ENCODE data around the gene DFFB.
A peak's percentile ranks its signal among the peaks of the same experiment; 100 is the strongest.

Gene DFFB

GRCh38 chr1:3922201-3922725, 65.0 kb downstream of the DFFB start:
- Histone ChIP-seq H3K4me2 (ENCODE audit: insufficient read depth, low read length, poor library complexity, severe bottlenecking) (no peak overlapping the region), H3K4me3 (ENCODE audit: low read length in 2 of 2) (no peak overlapping the region), H2BK5ac (ENCODE audit: low read length) (no peak overlapping the region), H2BK120ac (ENCODE audit: low read depth, low read length) (no peak overlapping the region), H2AFZ (ENCODE audit: low read length) (no peak overlapping the region), H3K4ac (ENCODE audit: low read length) (no peak overlapping the region), H3K14ac (ENCODE audit: low read length) (no peak overlapping the region), H3K36me3 (replicated peaks in 1 of 2; ENCODE audit: control insufficient read depth in 2 of 2, insufficient read depth in 2 of 2, low read length in 2 of 2) (no peaks in the 10 kb centered on the region), H3K9ac (ENCODE audit: low read depth, low read length, poor library complexity) (no peak overlapping the region), H3K79me1 (ENCODE audit: low read depth, low read length) (peaks cover 2% of the 10 kb centered on the region), H3K18ac (ENCODE audit: low read length) (no peak overlapping the region), H3K27me3 (ENCODE audit: control insufficient read depth in 3 of 3, insufficient read depth in 3 of 3, low read depth in 1 of 3, low read length in 3 of 3) (peaks cover 0 to 45% (median 0%) of the 10 kb centered on the region in 3 experiments), H2BK12ac (ENCODE audit: low read length) (no peak overlapping the region), H3K9me3 (replicated peaks in 1 of 2; ENCODE audit: control insufficient read depth in 2 of 2, insufficient read depth in 1 of 2, low read depth in 1 of 2, low read length in 2 of 2) (peaks cover 0 to 3% of the 10 kb centered on the region in 2 donors), H2BK15ac (ENCODE audit: low read length) (no peak overlapping the region), H4K8ac (ENCODE audit: low read depth, low read length) (no peak overlapping the region), H2AK5ac (ENCODE audit: low read depth, low read length) (no peak overlapping the region), H3K4me1 (ENCODE audit: control insufficient read depth in 2 of 2, insufficient read depth in 1 of 2, low read depth in 1 of 2, low read length in 2 of 2) (peaks cover 0 to 11% of the 10 kb centered on the region in 2 donors), H4K91ac (ENCODE audit: low read depth, low read length, poor library complexity) (no peak overlapping the region), H3K27ac (replicated peaks; ENCODE audit: low read length) (no peak overlapping the region), H3K23ac (ENCODE audit: low read depth, low read length, poor library complexity) (no peak overlapping the region)
- no CpG with 5 or more reads among the region's 6 CpGs for WGBS, 2 donors (ENCODE audit: extremely low coverage in 2 of 2, insufficient read length in 2 of 2, insufficient replicate concordance in 1 of 2)
- no peak for DNase-seq (ENCODE audit: low spot score)

DNA sequence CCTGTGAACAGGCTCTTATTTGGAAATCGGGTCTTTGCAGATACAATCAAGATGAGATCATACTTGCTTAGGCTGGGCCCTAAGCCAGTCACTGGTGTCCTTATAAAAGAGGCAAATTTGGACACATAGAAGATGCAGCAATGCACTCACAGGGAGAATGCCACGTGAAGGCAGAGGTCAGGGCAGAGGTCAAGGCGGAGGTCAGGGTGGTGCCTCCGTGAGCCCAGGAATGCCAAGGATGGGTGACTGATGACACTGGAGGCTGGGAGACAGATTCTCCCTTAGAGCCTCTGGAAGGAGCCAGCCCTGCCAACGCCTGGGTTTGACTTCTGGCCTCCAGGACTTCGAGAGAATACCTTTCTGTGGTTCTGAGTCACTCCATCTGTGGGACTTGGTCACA, 65.6 kb downstream of the DFFB start:
- Histone ChIP-seq H3K4me1 (ENCODE audit: control insufficient read depth in 2 of 2, insufficient read depth in 1 of 2, low read depth in 1 of 2, low read length in 2 of 2) (peaks cover 0 to 11% of the 10 kb centered on the region in 2 donors), H2BK12ac (ENCODE audit: low read length) (no peak overlapping the region), H3K27ac (replicated peaks; ENCODE audit: low read length) (no peak overlapping the region), H4K91ac (ENCODE audit: low read depth, low read length, poor library complexity) (no peak overlapping the region), H2AK5ac (ENCODE audit: low read depth, low read length) (no peak overlapping the region), H3K27me3 (ENCODE audit: control insufficient read depth in 3 of 3, insufficient read depth in 3 of 3, low read depth in 1 of 3, low read length in 3 of 3) (peaks cover 0 to 43% (median 0%) of the 10 kb centered on the region in 3 experiments), H2BK15ac (ENCODE audit: low read length) (no peak overlapping the region), H3K36me3 (replicated peaks in 1 of 2; ENCODE audit: control insufficient read depth in 2 of 2, insufficient read depth in 2 of 2, low read length in 2 of 2) (no peaks in the 10 kb centered on the region), H2AFZ (ENCODE audit: low read length) (no peak overlapping the region), H3K23ac (ENCODE audit: low read depth, low read length, poor library complexity) (no peak overlapping the region), H3K79me1 (ENCODE audit: low read depth, low read length) (peaks cover 2% of the 10 kb centered on the region), H2BK5ac (ENCODE audit: low read length) (no peak overlapping the region), H3K4me3 (ENCODE audit: low read length in 2 of 2) (no peak overlapping the region), H3K4me2 (ENCODE audit: insufficient read depth, low read length, poor library complexity, severe bottlenecking) (no peak overlapping the region), H3K14ac (ENCODE audit: low read length) (no peak overlapping the region), H4K8ac (ENCODE audit: low read depth, low read length) (no peak overlapping the region), H3K9ac (ENCODE audit: low read depth, low read length, poor library complexity) (no peak overlapping the region), H3K9me3 (replicated peaks in 1 of 2; ENCODE audit: control insufficient read depth in 2 of 2, insufficient read depth in 1 of 2, low read depth in 1 of 2, low read length in 2 of 2) (peaks cover 0 to 3% of the 10 kb centered on the region in 2 donors), H3K18ac (ENCODE audit: low read length) (no peak overlapping the region), H2BK120ac (ENCODE audit: low read depth, low read length) (no peak overlapping the region), H3K4ac (ENCODE audit: low read length) (no peak overlapping the region)
- no peak for DNase-seq (ENCODE audit: low spot score)
- WGBS, 2 donors (ENCODE audit: extremely low coverage in 2 of 2, insufficient read length in 2 of 2, insufficient replicate concordance in 1 of 2) = no CpG with 5 or more reads among the region's 6 CpGs

- no peak overlapping the region for H2BK15ac ChIP-seq (ENCODE audit: low read length)
- H2AFZ ChIP-seq (ENCODE audit: low read length) = no peak overlapping the region
- H3K4me1 ChIP-seq (ENCODE audit: control insufficient read depth in 2 of 2, insufficient read depth in 1 of 2, low read depth in 1 of 2, low read length in 2 of 2) = peaks cover 0 to 11% of the 10 kb centered on the region in 2 donors
- H2AK5ac ChIP-seq (ENCODE audit: low read depth, low read length) = no peak overlapping the region
- no peak overlapping the region for H3K27ac ChIP-seq (replicated peaks; ENCODE audit: low read length)
- H3K14ac ChIP-seq (ENCODE audit: low read length) = no peak overlapping the region
- peak overlapping the region; percentile 32 for H3K9ac ChIP-seq (ENCODE audit: low read depth, low read length, poor library complexity)
- H2BK12ac ChIP-seq (ENCODE audit: low read length) = no peak overlapping the region
- H4K8ac ChIP-seq (ENCODE audit: low read depth, low read length) = no peak overlapping the region
- no peaks in the 10 kb centered on the region for H3K9me3 ChIP-seq (replicated peaks in 1 of 2; ENCODE audit: control insufficient read depth in 2 of 2, insufficient read depth in 1 of 2, low read depth in 1 of 2, low read length in 2 of 2)
- H3K18ac ChIP-seq (ENCODE audit: low read length) = peak overlapping the region; percentile 79
- no peak overlapping the region for H3K4me3 ChIP-seq (ENCODE audit: low read length in 2 of 2)
- no peak for DNase-seq (ENCODE audit: low spot score)
- no peak overlapping the region for H4K91ac ChIP-seq (ENCODE audit: low read depth, low read length, poor library complexity)
- WGBS, 2 donors (ENCODE audit: extremely low coverage in 2 of 2, insufficient read length in 2 of 2, insufficient replicate concordance in 1 of 2) = no CpG with 5 or more reads among the region's 25 CpGs
- H2BK120ac ChIP-seq (ENCODE audit: low read depth, low read length) = no peak overlapping the region
- peaks cover 0 to 41% (median 0%) of the 10 kb centered on the region in 3 experiments for H3K27me3 ChIP-seq (ENCODE audit: control insufficient read depth in 3 of 3, insufficient read depth in 3 of 3, low read depth in 1 of 3, low read length in 3 of 3)
- H3K79me1 ChIP-seq (ENCODE audit: low read depth, low read length) = no peaks in the 10 kb centered on the region
- no peak overlapping the region for H2BK5ac ChIP-seq (ENCODE audit: low read length)
- H3K4me2 ChIP-seq (ENCODE audit: insufficient read depth, low read length, poor library complexity, severe bottlenecking) = no peak overlapping the region
- no peak overlapping the region for H3K4ac ChIP-seq (ENCODE audit: low read length)
- no peak overlapping the region for H3K23ac ChIP-seq (ENCODE audit: low read depth, low read length, poor library complexity)
- H3K36me3 ChIP-seq (replicated peaks in 1 of 2; ENCODE audit: control insufficient read depth in 2 of 2, insufficient read depth in 2 of 2, low read length in 2 of 2) = no peaks in the 10 kb centered on the region
These were observed 66.3 kb downstream of the DFFB start for GRCh38 chr1:3923378-3924185.

- Histone ChIP-seq H3K18ac (ENCODE audit: low read length) (peak overlapping the region; percentile 35), H3K4me3 (ENCODE audit: low read length in 2 of 2) (no peak overlapping the region), H3K27me3 (ENCODE audit: control insufficient read depth in 3 of 3, insufficient read depth in 3 of 3, low read depth in 1 of 3, low read length in 3 of 3) (peaks cover 0 to 41% (median 0%) of the 10 kb centered on the region in 3 experiments), H3K36me3 (replicated peaks in 1 of 2; ENCODE audit: control insufficient read depth in 2 of 2, insufficient read depth in 2 of 2, low read length in 2 of 2) (no peaks in the 10 kb centered on the region), H4K91ac (ENCODE audit: low read depth, low read length, poor library complexity) (no peak overlapping the region), H2BK12ac (ENCODE audit: low read length) (no peak overlapping the region), H4K8ac (ENCODE audit: low read depth, low read length) (no peak overlapping the region), H2AFZ (ENCODE audit: low read length) (no peak overlapping the region), H3K27ac (replicated peaks; ENCODE audit: low read length) (no peak overlapping the region), H3K79me1 (ENCODE audit: low read depth, low read length) (peaks cover 2% of the 10 kb centered on the region), H3K9ac (ENCODE audit: low read depth, low read length, poor library complexity) (no peak overlapping the region), H2AK5ac (ENCODE audit: low read depth, low read length) (no peak overlapping the region), H3K9me3 (replicated peaks in 1 of 2; ENCODE audit: control insufficient read depth in 2 of 2, insufficient read depth in 1 of 2, low read depth in 1 of 2, low read length in 2 of 2) (peaks cover 0 to 3% of the 10 kb centered on the region in 2 donors), H3K4ac (ENCODE audit: low read length) (no peak overlapping the region), H2BK15ac (ENCODE audit: low read length) (no peak overlapping the region), H2BK120ac (ENCODE audit: low read depth, low read length) (no peak overlapping the region), H3K23ac (ENCODE audit: low read depth, low read length, poor library complexity) (peak overlapping the region; percentile 36), H2BK5ac (ENCODE audit: low read length) (no peak overlapping the region), H3K4me2 (ENCODE audit: insufficient read depth, low read length, poor library complexity, severe bottlenecking) (no peak overlapping the region), H3K4me1 (ENCODE audit: control insufficient read depth in 2 of 2, insufficient read depth in 1 of 2, low read depth in 1 of 2, low read length in 2 of 2) (peaks cover 0 to 13% of the 10 kb centered on the region in 2 donors), H3K14ac (ENCODE audit: low read length) (no peak overlapping the region)
- no peak for DNase-seq (ENCODE audit: low spot score)
- WGBS, 2 donors (ENCODE audit: extremely low coverage in 2 of 2, insufficient read length in 2 of 2, insufficient replicate concordance in 1 of 2) = no CpG with 5 or more reads among the region's 13 CpGs
These were observed 67.0 kb downstream of the DFFB start for GRCh38 chr1:3924186-3924824.

Measured in neuronal stem cell (in vitro differentiated cells).